K562 (cell line): ENCODE results near the gene FOS. TPM values are rescaled to one million over a fixed set of nuclear protein-coding genes. Genes with fewer than 3 reads are reported as not detected.

Experiments
- AFF1 ChIP-seq, 2 experiments: fragments of 450-650 bp; IDR thresholded peaks; 2 replicates each; pipeline ENCODE4 v1.6.1; 2018; ENCODE audit warnings: mild to moderate bottlenecking in 2 of 2, low read depth in 1 of 2; ENCODE audit not compliant: partially characterized antibody in 2 of 2
- CLOCK ChIP-seq: fragments of 250-450 bp; sonication (Bioruptor Pico); IDR thresholded peaks from 2 replicates; pipeline ENCODE4 v1.4.0; 2020; ENCODE audit warnings: mild to moderate bottlenecking, moderate library complexity, borderline replicate concordance
- DMBX1 ChIP-seq: fragments of 250-450 bp; sonication (Bioruptor Pico); IDR thresholded peaks from 2 replicates; pipeline ENCODE4 v1.8.0; 2022; ENCODE audit warnings: inconsistent platforms, mild to moderate bottlenecking, moderate library complexity, borderline replicate concordance
- ILK ChIP-seq: fragments of 450-650 bp; IDR thresholded peaks from 2 replicates; pipeline ENCODE4 v1.6.1; 2016; ENCODE audit warnings: missing genetic modification characterization, low read depth, mild to moderate bottlenecking, missing compliant biosample characterization, moderate library complexity, borderline replicate concordance
- KAT7 ChIP-seq: sonication (generic); formaldehyde crosslinking; IDR thresholded peaks from 2 replicates; pipeline ENCODE4 v1.8.0; 2022; ENCODE audit warnings: missing genetic modification reagents, mild to moderate bottlenecking, borderline replicate concordance
- NCOA2 ChIP-seq, 2 experiments: fragments of 450-650 bp; IDR thresholded peaks; 2 replicates each; pipeline ENCODE4 v1.6.1; 2018; ENCODE audit warnings: mild to moderate bottlenecking in 2 of 2, moderate library complexity in 1 of 2; ENCODE audit not compliant: partially characterized antibody in 2 of 2
- NR2C2 ChIP-seq, 2 experiments: fragments of 200-800 bp in 1 of 2; sonication (Bioruptor generic) in 1 of 2; sonication (generic) in 1 of 2; formaldehyde crosslinking in 1 of 2; IDR thresholded peaks; 2 replicates each; pipeline versions ENCODE4 v1.6.1 to v1.8.0; 2016 to 2022; ENCODE audit warnings: mild to moderate bottlenecking in 1 of 2, missing compliant biosample characterization in 1 of 2, missing genetic modification characterization in 1 of 2, missing genetic modification reagents in 1 of 2
- PCBP2 ChIP-seq: fragments of 200-400 bp; formaldehyde crosslinking; IDR thresholded peaks from 2 replicates; pipeline ENCODE4 v1.6.1; 2018; ENCODE audit warnings: low read length, low read depth, mild to moderate bottlenecking, moderate library complexity; ENCODE audit not compliant: poor library complexity, severe bottlenecking
- PRMT5 ChIP-seq: sonication (generic); formaldehyde crosslinking; IDR thresholded peaks from 2 replicates; pipeline ENCODE4 v1.5.0; 2020; ENCODE audit warnings: missing genetic modification reagents
- SIN3A ChIP-seq, 2 experiments: fragments of 150-350 bp in 1 of 2; IDR thresholded peaks; 2 replicates each; pipeline ENCODE4 v1.6.1; 2011 to 2016; ENCODE audit warnings: borderline replicate concordance in 2 of 2, low read depth in 2 of 2, low read length in 2 of 2, mild to moderate bottlenecking in 2 of 2, moderate library complexity in 2 of 2; ENCODE audit not compliant: control insufficient read depth in 1 of 2
- TBP ChIP-seq: optimal IDR thresholded peaks from 2 replicates; pipeline ENCODE3; 2011; ENCODE audit warnings: low read depth, low read length, improper control_type of control experiment
- ZNF23 ChIP-seq: fragments of 250-450 bp; sonication (Bioruptor Pico); IDR thresholded peaks from 2 replicates; pipeline ENCODE4 v1.4.0; 2020; ENCODE audit warnings: mild to moderate bottlenecking
- ZNF232 ChIP-seq: sonication (generic); formaldehyde crosslinking; IDR thresholded peaks from 2 replicates; pipeline ENCODE4 v1.8.0; 2022; ENCODE audit warnings: mild to moderate bottlenecking, missing genetic modification reagents
- ZNF785 ChIP-seq: fragments of 250-450 bp; sonication (Bioruptor Pico); IDR thresholded peaks from 2 replicates; pipeline ENCODE4 v1.4.0; 2020; ENCODE audit warnings: mild to moderate bottlenecking
- polyA plus RNA-seq, 8 experiments: library from polyadenylated mRNA; depleted of rRNA in 4 of 8; stranded (reverse) in 5 of 8; unstranded in 3 of 8; fragments of >200 nt; fragmentation: Nextera tagmentation in 2 of 8; fragmentation: Illumina TruSeq in 1 of 8; extraction: Ambion mirVana in 2 of 8; extraction: Trizol in 1 of 8; gene quantifications; 2 replicates each; pipeline versions ENCODE4 v1.2.1 to v1.2.3, GENCODE V29; 2011 to 2014; ENCODE audit warnings: inconsistent platforms in 1 of 8, missing spikeins in 1 of 8
- total RNA-seq, 7 experiments: library from RNA; depleted of rRNA in 6 of 7; stranded (reverse); fragments of >200 nt in 6 of 7; fragmentation: Illumina TruSeq in 2 of 7; extraction: Trizol in 2 of 7; gene quantifications; 2 replicates each; pipeline versions ENCODE4 v1.2.1 to v1.2.3, GENCODE V29; 2011 to 2021; ENCODE audit warnings: low replicate concordance in 1 of 7
- TF ChIP-seq, protein P1 (sequence below), 2 experiments: fragments of 450-650 bp in 1 of 2; sonication (generic) in 1 of 2; formaldehyde crosslinking in 1 of 2; IDR thresholded peaks in 1 of 2; conservative IDR thresholded peaks in 1 of 2; 2 replicates each; pipeline versions ENCODE4 v1.6.1 to v1.8.1; 2016 to 2023; ENCODE audit warnings: mild to moderate bottlenecking in 2 of 2, moderate library complexity in 2 of 2, inconsistent platforms in 1 of 2, missing genetic modification reagents in 1 of 2
- TF ChIP-seq, protein P2 (sequence below): fragments of 450-650 bp; IDR thresholded peaks from 2 replicates; pipeline ENCODE4 v1.6.1; 2016; ENCODE audit warnings: low read depth, mild to moderate bottlenecking, moderate library complexity

The FOS gene
- total and polyA plus RNA-seq, 9 of the 15 experiments (the other 6 are each of a cell fraction or from before 2014, with no cell fraction given) = 0.54 to 13.8 (median 8.9) TPM

DNA sequence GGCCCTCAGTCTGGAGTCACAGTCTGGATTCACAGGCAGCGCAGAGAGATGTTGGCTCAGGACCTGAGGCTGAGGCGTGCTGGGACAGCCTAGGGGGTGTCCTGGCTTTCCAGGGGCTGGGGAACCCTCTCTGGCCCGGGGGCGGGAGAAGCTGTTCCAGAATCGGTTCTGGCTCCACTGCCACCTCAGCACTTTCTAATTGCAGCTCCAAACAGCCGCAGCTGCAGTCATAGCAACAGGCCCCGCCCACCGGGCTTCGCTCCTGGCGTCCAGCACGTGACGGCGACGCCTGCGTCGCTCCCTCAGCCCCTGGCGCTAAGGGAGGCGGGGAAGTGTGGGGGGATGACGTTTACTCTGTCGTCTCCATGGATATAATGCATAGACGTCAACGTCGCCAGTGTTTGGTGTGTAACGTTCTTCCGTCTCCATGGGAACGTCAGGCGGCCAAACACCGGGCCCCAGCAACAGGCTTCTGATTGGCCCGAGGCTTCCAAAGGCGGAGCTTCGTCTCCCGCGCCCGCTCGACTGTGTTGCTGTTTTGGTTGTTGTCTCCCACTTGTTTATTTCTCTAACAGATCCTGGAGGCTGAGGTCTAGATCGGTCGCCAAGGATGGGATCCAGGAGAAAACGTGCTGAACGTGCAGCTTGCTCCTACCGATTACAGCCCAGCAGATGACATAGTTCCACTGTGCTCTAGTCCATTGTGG, 19.7 kb upstream of the FOS start (continued):
- TF ChIP-seq AFF1 (IDR thresholded peaks at IDR 0.05; ENCODE audit: low read depth in 1 of 2, partially characterized antibody in 2 of 2) = no peak
- TF ChIP-seq ILK = no peak
- no peak for TF ChIP-seq NCOA2 (IDR thresholded peaks at IDR 0.05; ENCODE audit: partially characterized antibody in 2 of 2)
- no peak for TF ChIP-seq NR2C2 (CRISPR knock-in tag; IDR thresholded peaks at IDR 0.05)
- peak; percentile 49 for TF ChIP-seq NR2C2 (tag; IDR thresholded peaks at IDR 0.05)
- TF ChIP-seq CLOCK (CRISPR knock-in tag) = no peak
- TF ChIP-seq TBP = peak; percentile 64
- TF ChIP-seq KAT7 (CRISPR knock-in tag) = no peak
- TF ChIP-seq, protein P1, sequence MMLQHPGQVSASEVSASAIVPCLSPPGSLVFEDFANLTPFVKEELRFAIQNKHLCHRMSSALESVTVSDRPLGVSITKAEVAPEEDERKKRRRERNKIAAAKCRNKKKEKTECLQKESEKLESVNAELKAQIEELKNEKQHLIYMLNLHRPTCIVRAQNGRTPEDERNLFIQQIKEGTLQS (IDR thresholded peaks at IDR 0.05) = peak; percentile 43; the same call in 1 of the 2 replicates
- TF ChIP-seq, protein P1 (CRISPR knock-in tag; conservative IDR thresholded peaks at IDR 0.05) = no peak
- TF ChIP-seq SIN3A (IDR thresholded peaks at IDR 0.05; ENCODE audit: borderline replicate concordance in 2 of 2, control insufficient read depth in 1 of 2, low read depth in 2 of 2, low read length in 2 of 2) = no peak
- TF ChIP-seq ZNF232 = no peak
- TF ChIP-seq DMBX1 (CRISPR knock-in tag) = no peak
- TF ChIP-seq PCBP2 = no peak
- no peak for TF ChIP-seq PRMT5
- TF ChIP-seq ZNF23 = no peak
- TF ChIP-seq, protein P2, sequence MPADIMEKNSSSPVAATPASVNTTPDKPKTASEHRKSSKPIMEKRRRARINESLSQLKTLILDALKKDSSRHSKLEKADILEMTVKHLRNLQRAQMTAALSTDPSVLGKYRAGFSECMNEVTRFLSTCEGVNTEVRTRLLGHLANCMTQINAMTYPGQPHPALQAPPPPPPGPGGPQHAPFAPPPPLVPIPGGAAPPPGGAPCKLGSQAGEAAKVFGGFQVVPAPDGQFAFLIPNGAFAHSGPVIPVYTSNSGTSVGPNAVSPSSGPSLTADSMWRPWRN = no peak
- no peak for TF ChIP-seq ZNF785 (CRISPR knock-in tag)
